ENCODE data around the gene TCF7L1. TPM values are rescaled to one million over a fixed set of nuclear protein-coding genes. Genes with fewer than 3 reads are reported as not detected.

TCF7L1 gene
- total and polyA plus RNA-seq, 2 of the 13 experiments (the other 11 are each of a cell fraction or from before 2014, with no cell fraction given) = 0.04 to 0.15 TPM

DNA sequence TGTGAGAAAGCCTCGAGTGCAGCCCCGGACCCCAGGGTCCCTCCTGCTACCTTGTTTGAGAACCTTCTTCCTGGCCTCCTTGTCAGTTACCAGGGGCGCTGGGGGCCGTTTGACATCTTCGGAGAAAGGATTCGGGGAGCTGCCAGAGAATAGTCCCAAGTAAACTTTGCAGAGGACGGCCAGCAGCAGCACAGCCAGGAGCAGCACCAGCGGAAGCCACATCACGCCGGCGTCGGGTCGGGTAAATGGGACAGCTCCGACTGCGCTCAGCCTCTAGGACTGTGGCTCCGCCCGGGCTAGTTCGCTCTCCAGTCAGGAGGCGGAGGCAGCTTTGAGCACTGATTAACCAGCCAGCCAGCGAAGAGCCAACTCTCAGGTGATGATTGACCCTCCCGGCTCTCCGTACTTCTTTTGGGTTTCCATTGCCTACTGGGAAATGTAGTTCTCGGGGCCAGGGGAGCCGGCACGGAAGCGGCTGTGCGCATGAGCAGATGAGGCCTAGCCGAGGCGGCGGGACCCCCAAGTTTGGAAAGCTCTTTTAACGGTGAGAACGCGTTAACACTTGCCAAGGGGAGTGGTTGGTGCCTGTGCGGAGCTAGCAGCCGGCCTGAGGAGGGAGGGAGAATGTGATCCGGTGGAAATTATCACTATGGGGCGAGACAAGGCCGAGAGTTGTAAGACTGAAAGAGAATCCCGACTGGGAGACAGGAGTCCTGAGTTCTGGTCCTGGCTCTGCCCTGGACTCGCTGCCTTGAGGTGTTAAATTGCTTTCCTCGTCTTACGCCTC, 221.3 kb downstream of the TCF7L1 start, which contains the start of the genes ELMOD3 and RETSAT (continued):
- TF ChIP-seq FOXM1 (CRISPR knock-in tag; IDR thresholded peaks at IDR 0.05) (0 out of 2 replicates have a peak, but pooled peaks have one; percentile 14), NR2F2 (IDR thresholded peaks at IDR 0.05; ENCODE audit: borderline replicate concordance, low read depth) (0 out of 2 replicates have a peak, but pooled peaks have one; percentile 12), ZNF367 (CRISPR knock-in tag; IDR thresholded peaks at IDR 0.05; ENCODE audit: borderline replicate concordance) (0 out of 2 replicates have a peak, but pooled peaks have one; percentile 77), ZNF546 (CRISPR knock-in tag; conservative IDR thresholded peaks at IDR 0.05) (peak; percentile 86), CREB1 (IDR thresholded peaks at IDR 0.05) (0 out of 2 replicates have a peak, but pooled peaks have one; percentile 37), CREB1 (CRISPR knock-in tag; IDR thresholded peaks at IDR 0.05) (peak; percentile 80), RAD21 (CRISPR knock-in tag; IDR thresholded peaks at IDR 0.05) (peak; percentile 67), TCF7 (IDR thresholded peaks at IDR 0.05; ENCODE audit: low read depth) (no peak), KDM6A (CRISPR knock-in tag; IDR thresholded peaks at IDR 0.05; ENCODE audit: low read depth) (peak; percentile 35; the same call in 1 of the 2 replicates), PCBP2 (optimal IDR thresholded peaks at IDR 0.05; ENCODE audit: low read depth, low read length, poor library complexity, severe bottlenecking) (no peak), NKX3-1 (CRISPR knock-in tag; IDR thresholded peaks at IDR 0.05) (peak; percentile 65), ZNF282 (IDR thresholded peaks at IDR 0.05; ENCODE audit: partially characterized antibody) (no peak)
- TF ChIP-seq, protein P1, sequence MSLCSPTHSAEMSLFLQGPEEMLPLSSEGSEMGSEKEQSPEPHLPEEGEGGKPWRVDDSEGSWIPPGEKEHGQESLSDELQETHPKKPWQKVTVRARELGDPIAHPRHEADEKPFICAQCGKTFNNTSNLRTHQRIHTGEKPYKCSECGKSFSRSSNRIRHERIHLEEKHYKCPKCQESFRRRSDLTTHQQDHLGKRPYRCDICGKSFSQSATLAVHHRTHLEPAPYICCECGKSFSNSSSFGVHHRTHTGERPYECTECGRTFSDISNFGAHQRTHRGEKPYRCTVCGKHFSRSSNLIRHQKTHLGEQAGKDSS (CRISPR knock-in tag; IDR thresholded peaks at IDR 0.05; ENCODE audit: borderline replicate concordance, low read depth) = peak; percentile 99
- TF ChIP-seq, protein P2, sequence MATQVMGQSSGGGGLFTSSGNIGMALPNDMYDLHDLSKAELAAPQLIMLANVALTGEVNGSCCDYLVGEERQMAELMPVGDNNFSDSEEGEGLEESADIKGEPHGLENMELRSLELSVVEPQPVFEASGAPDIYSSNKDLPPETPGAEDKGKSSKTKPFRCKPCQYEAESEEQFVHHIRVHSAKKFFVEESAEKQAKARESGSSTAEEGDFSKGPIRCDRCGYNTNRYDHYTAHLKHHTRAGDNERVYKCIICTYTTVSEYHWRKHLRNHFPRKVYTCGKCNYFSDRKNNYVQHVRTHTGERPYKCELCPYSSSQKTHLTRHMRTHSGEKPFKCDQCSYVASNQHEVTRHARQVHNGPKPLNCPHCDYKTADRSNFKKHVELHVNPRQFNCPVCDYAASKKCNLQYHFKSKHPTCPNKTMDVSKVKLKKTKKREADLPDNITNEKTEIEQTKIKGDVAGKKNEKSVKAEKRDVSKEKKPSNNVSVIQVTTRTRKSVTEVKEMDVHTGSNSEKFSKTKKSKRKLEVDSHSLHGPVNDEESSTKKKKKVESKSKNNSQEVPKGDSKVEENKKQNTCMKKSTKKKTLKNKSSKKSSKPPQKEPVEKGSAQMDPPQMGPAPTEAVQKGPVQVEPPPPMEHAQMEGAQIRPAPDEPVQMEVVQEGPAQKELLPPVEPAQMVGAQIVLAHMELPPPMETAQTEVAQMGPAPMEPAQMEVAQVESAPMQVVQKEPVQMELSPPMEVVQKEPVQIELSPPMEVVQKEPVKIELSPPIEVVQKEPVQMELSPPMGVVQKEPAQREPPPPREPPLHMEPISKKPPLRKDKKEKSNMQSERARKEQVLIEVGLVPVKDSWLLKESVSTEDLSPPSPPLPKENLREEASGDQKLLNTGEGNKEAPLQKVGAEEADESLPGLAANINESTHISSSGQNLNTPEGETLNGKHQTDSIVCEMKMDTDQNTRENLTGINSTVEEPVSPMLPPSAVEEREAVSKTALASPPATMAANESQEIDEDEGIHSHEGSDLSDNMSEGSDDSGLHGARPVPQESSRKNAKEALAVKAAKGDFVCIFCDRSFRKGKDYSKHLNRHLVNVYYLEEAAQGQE (IDR thresholded peaks at IDR 0.05; ENCODE audit: borderline replicate concordance in 1 of 2, low read depth in 1 of 2, low read length in 2 of 2) = peak in 1 of 2 experiments; percentile 88; a peak in 2 of 4 replicates
- TF ChIP-seq, protein P3, sequence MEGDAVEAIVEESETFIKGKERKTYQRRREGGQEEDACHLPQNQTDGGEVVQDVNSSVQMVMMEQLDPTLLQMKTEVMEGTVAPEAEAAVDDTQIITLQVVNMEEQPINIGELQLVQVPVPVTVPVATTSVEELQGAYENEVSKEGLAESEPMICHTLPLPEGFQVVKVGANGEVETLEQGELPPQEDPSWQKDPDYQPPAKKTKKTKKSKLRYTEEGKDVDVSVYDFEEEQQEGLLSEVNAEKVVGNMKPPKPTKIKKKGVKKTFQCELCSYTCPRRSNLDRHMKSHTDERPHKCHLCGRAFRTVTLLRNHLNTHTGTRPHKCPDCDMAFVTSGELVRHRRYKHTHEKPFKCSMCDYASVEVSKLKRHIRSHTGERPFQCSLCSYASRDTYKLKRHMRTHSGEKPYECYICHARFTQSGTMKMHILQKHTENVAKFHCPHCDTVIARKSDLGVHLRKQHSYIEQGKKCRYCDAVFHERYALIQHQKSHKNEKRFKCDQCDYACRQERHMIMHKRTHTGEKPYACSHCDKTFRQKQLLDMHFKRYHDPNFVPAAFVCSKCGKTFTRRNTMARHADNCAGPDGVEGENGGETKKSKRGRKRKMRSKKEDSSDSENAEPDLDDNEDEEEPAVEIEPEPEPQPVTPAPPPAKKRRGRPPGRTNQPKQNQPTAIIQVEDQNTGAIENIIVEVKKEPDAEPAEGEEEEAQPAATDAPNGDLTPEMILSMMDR (CRISPR knock-in tag; IDR thresholded peaks at IDR 0.05) = peak; percentile 13; the same call in 1 of the 2 replicates
- TF ChIP-seq, protein P4, sequence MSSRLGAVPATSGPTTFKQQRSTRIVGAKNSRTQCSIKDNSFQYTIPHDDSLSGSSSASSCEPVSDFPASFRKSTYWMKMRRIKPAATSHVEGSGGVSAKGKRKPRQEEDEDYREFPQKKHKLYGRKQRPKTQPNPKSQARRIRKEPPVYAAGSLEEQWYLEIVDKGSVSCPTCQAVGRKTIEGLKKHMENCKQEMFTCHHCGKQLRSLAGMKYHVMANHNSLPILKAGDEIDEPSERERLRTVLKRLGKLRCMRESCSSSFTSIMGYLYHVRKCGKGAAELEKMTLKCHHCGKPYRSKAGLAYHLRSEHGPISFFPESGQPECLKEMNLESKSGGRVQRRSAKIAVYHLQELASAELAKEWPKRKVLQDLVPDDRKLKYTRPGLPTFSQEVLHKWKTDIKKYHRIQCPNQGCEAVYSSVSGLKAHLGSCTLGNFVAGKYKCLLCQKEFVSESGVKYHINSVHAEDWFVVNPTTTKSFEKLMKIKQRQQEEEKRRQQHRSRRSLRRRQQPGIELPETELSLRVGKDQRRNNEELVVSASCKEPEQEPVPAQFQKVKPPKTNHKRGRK (CRISPR knock-in tag; IDR thresholded peaks at IDR 0.05) = no peak
- TF ChIP-seq, protein P5, sequence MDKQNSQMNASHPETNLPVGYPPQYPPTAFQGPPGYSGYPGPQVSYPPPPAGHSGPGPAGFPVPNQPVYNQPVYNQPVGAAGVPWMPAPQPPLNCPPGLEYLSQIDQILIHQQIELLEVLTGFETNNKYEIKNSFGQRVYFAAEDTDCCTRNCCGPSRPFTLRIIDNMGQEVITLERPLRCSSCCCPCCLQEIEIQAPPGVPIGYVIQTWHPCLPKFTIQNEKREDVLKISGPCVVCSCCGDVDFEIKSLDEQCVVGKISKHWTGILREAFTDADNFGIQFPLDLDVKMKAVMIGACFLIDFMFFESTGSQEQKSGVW (CRISPR knock-in tag; IDR thresholded peaks at IDR 0.05; ENCODE audit: borderline replicate concordance) = peak; percentile 65; the same call in 1 of the 2 replicates

All from HepG2 (cell line).